GM23338 (cell line): ENCODE measurements around the gene LRTM2. TPM values are rescaled to one million over a fixed set of nuclear protein-coding genes. Genes with fewer than 3 reads are reported as not detected.

Experiments
- ATAC-seq: fragments of 200-7000 bp; cut with Tn5 transposase; 3 replicates; pipeline ENCODE4 v1.9.1; 2020
- DNase-seq: peaks from one replicate; pipeline ENCODE4 v3.0.0-alpha.2; 2015; ENCODE audit warnings: low spot score
- H2AFZ ChIP-seq: fragments of 200-600 bp; sonication (generic); 2 replicates; pipeline ENCODE4 v1.8.0; 2016; ENCODE audit warnings: antibody characterized with exemption, mild to moderate bottlenecking, moderate library complexity
- H3F3A ChIP-seq: fragments of 200-600 bp; sonication (generic); replicated peaks from 2 replicates; pipeline ENCODE4 v1.8.0; 2017; ENCODE audit warnings: antibody characterized with exemption, mixed run types, low read depth
- H3K27ac ChIP-seq: fragments of 200-600 bp; sonication (generic); 2 replicates; pipeline ENCODE4 v1.6.1; 2016; ENCODE audit warnings: low read depth
- H3K27me3 ChIP-seq: fragments of 200-600 bp; sonication (generic); 2 replicates; pipeline ENCODE4 v1.8.0; 2016; ENCODE audit warnings: mild to moderate bottlenecking, mixed run types, moderate library complexity; ENCODE audit not compliant: insufficient read depth
- H3K36me3 ChIP-seq: fragments of 200-600 bp; sonication (generic); 2 replicates; pipeline ENCODE4 v1.8.0; 2016; ENCODE audit warnings: mild to moderate bottlenecking; ENCODE audit not compliant: insufficient read depth
- H3K4me1 ChIP-seq: fragments of 200-600 bp; sonication (generic); 2 replicates; pipeline ENCODE4 v1.8.0; 2016; ENCODE audit warnings: mild to moderate bottlenecking, moderate library complexity; ENCODE audit not compliant: insufficient read depth
- H3K4me2 ChIP-seq: fragments of 200-600 bp; sonication (generic); 2 replicates; pipeline ENCODE4 v1.7.1; 2017; ENCODE audit warnings: mixed run types
- H3K4me3 ChIP-seq: fragments of 200-600 bp; sonication (generic); 2 replicates; pipeline ENCODE4 v1.6.1; 2016; ENCODE audit warnings: mixed run types
- H3K79me2 ChIP-seq: fragments of 200-600 bp; sonication (generic); replicated peaks from 2 replicates; pipeline ENCODE4 v1.8.0; 2017; ENCODE audit warnings: mild to moderate bottlenecking; ENCODE audit not compliant: insufficient read depth
- H3K9me2 ChIP-seq: fragments of 200-600 bp; sonication (generic); 2 replicates; pipeline ENCODE4 v1.8.0; 2017; ENCODE audit not compliant: insufficient read depth
- H4K20me1 ChIP-seq: fragments of 200-600 bp; sonication (generic); replicated peaks from 2 replicates; pipeline ENCODE4 v1.8.0; 2017; ENCODE audit warnings: mild to moderate bottlenecking; ENCODE audit not compliant: insufficient read depth
- H3K27ac Mint-ChIP-seq: 2 replicates; pipeline ENCODE4 v1.8.0; 2020; ENCODE audit warnings: inconsistent platforms, mild to moderate bottlenecking, moderate library complexity, mixed read lengths
- H3K27me3 Mint-ChIP-seq: 3 replicates; pipeline ENCODE4 v1.8.0; 2022; ENCODE audit warnings: low read depth, mild to moderate bottlenecking, moderate library complexity, mixed read lengths, inconsistent platforms; ENCODE audit not compliant: insufficient read depth, poor library complexity
- H3K36me3 Mint-ChIP-seq: 3 replicates; pipeline ENCODE4 v1.8.0; 2021; ENCODE audit warnings: low read depth, mild to moderate bottlenecking, inconsistent platforms, moderate library complexity, mixed read lengths
- H3K4me1 Mint-ChIP-seq: 3 replicates; pipeline ENCODE4 v1.8.0; 2020; ENCODE audit warnings: mild to moderate bottlenecking, inconsistent platforms, mixed read lengths
- H3K4me3 Mint-ChIP-seq: 3 replicates; pipeline ENCODE4 v1.8.0; 2021; ENCODE audit warnings: moderate library complexity, mild to moderate bottlenecking, inconsistent platforms, mixed read lengths
- H3K9me3 Mint-ChIP-seq: 3 replicates; pipeline ENCODE4 v1.8.0; 2020; ENCODE audit warnings: moderate library complexity, mild to moderate bottlenecking, inconsistent platforms, mixed read lengths
- CREB1 ChIP-seq: fragments of 250-450 bp; sonication (Bioruptor Pico); IDR thresholded peaks from 2 replicates; pipeline ENCODE4 v1.5.0; 2020; ENCODE audit warnings: low read depth, mild to moderate bottlenecking, moderate library complexity
- NANOG ChIP-seq: IDR thresholded peaks from 2 replicates; pipeline ENCODE4 v1.6.1; 2016; ENCODE audit warnings: antibody characterized with exemption, borderline replicate concordance
- STAT1 ChIP-seq: IDR thresholded peaks from one replicate; pipeline ENCODE4 v1.6.1; 2016; ENCODE audit warnings: antibody characterized with exemption; ENCODE audit not compliant: unreplicated experiment
- ZNF114 ChIP-seq: fragments of 250-450 bp; sonication (Bioruptor Pico); IDR thresholded peaks from 2 replicates; pipeline ENCODE4 v1.5.0; 2020; ENCODE audit warnings: mild to moderate bottlenecking, moderate library complexity
- polyA plus RNA-seq: library from polyadenylated mRNA; unstranded; fragments of >200 nt; fragmentation: Nextera tagmentation; extraction: Ambion mirVana; gene quantifications from 2 replicates; pipeline ENCODE4 v1.2.1, GENCODE V29; 2016
- total RNA-seq: library from RNA; depleted of rRNA; stranded (reverse); fragments of >200 nt; shearing (Covaris generic); gene quantifications from 2 replicates; pipeline ENCODE4 v1.2.3, GENCODE V29; 2014
- TF ChIP-seq, protein P1 (sequence below): IDR thresholded peaks from 2 replicates; pipeline ENCODE4 v1.6.1; 2016; ENCODE audit warnings: antibody characterized with exemption
- TF ChIP-seq, protein P2 (sequence below): fragments of 250-450 bp; sonication (Bioruptor Pico); IDR thresholded peaks from 2 replicates; pipeline ENCODE4 v1.5.0; 2020; ENCODE audit warnings: mild to moderate bottlenecking, moderate library complexity
- TF ChIP-seq, protein P3 (sequence below), 2 experiments: fragments of 200-600 bp in 1 of 2; sonication (generic) in 1 of 2; conservative IDR thresholded peaks; 2 replicates each; pipeline versions ENCODE4 v1.5.1 to v1.6.1; 2016 to 2017; ENCODE audit warnings: antibody characterized with exemption in 2 of 2, low read depth in 2 of 2, mild to moderate bottlenecking in 2 of 2, moderate library complexity in 1 of 2

Gene LRTM2
- total and polyA plus RNA-seq, 2 experiments from 2014 or later = 0.08 TPM; not detected in 1

DNA sequence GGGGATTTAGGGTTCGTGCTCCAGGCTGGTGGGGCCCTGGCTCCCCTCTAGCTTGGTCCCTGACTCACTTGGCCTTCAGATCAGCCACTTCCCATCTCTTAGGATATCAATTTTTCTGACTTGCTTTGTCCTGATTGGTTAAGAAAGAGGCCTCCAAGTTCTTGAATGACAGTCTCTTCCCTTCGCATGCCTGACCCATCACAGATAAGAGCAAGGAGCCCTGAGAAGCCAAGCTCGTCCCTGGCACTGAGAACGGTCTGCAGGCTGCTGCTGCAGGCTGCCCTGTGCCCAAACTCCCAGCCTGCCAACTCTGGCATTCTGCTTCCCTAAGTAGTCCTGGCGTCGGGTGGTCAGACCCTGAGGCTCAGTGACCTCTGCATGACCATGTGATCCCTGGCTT is 794 bp upstream of the LRTM2 start:
- Mint-ChIP-seq H3K27ac (no peak overlapping the region), H3K9me3 (no peaks in the 10 kb centered on the region; the same call in 1 of the 3 replicates), H3K4me3 (peak overlapping the region; percentile 72), H3K27me3 (peaks cover 38% of the 10 kb centered on the region), H3K36me3 (no peaks in the 10 kb centered on the region), H3K4me1 (peaks cover 18% of the 10 kb centered on the region)
- peaks cover 20% of the 10 kb centered on the region for H3K27me3 ChIP-seq
- no peaks in the 10 kb centered on the region for H3K36me3 ChIP-seq
- peak overlapping the region; percentile 79; the same call in 1 of the 2 replicates for H3K4me2 ChIP-seq
- H3K27ac ChIP-seq = no peak overlapping the region
- TF ChIP-seq, protein P1, sequence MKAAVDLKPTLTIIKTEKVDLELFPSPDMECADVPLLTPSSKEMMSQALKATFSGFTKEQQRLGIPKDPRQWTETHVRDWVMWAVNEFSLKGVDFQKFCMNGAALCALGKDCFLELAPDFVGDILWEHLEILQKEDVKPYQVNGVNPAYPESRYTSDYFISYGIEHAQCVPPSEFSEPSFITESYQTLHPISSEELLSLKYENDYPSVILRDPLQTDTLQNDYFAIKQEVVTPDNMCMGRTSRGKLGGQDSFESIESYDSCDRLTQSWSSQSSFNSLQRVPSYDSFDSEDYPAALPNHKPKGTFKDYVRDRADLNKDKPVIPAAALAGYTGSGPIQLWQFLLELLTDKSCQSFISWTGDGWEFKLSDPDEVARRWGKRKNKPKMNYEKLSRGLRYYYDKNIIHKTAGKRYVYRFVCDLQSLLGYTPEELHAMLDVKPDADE = no peak
- TF ChIP-seq CREB1 (CRISPR knock-in tag) (no peak), STAT1 (no peak), NANOG (no peak), ZNF114 (CRISPR knock-in tag) (no peak)
- TF ChIP-seq, protein P2, sequence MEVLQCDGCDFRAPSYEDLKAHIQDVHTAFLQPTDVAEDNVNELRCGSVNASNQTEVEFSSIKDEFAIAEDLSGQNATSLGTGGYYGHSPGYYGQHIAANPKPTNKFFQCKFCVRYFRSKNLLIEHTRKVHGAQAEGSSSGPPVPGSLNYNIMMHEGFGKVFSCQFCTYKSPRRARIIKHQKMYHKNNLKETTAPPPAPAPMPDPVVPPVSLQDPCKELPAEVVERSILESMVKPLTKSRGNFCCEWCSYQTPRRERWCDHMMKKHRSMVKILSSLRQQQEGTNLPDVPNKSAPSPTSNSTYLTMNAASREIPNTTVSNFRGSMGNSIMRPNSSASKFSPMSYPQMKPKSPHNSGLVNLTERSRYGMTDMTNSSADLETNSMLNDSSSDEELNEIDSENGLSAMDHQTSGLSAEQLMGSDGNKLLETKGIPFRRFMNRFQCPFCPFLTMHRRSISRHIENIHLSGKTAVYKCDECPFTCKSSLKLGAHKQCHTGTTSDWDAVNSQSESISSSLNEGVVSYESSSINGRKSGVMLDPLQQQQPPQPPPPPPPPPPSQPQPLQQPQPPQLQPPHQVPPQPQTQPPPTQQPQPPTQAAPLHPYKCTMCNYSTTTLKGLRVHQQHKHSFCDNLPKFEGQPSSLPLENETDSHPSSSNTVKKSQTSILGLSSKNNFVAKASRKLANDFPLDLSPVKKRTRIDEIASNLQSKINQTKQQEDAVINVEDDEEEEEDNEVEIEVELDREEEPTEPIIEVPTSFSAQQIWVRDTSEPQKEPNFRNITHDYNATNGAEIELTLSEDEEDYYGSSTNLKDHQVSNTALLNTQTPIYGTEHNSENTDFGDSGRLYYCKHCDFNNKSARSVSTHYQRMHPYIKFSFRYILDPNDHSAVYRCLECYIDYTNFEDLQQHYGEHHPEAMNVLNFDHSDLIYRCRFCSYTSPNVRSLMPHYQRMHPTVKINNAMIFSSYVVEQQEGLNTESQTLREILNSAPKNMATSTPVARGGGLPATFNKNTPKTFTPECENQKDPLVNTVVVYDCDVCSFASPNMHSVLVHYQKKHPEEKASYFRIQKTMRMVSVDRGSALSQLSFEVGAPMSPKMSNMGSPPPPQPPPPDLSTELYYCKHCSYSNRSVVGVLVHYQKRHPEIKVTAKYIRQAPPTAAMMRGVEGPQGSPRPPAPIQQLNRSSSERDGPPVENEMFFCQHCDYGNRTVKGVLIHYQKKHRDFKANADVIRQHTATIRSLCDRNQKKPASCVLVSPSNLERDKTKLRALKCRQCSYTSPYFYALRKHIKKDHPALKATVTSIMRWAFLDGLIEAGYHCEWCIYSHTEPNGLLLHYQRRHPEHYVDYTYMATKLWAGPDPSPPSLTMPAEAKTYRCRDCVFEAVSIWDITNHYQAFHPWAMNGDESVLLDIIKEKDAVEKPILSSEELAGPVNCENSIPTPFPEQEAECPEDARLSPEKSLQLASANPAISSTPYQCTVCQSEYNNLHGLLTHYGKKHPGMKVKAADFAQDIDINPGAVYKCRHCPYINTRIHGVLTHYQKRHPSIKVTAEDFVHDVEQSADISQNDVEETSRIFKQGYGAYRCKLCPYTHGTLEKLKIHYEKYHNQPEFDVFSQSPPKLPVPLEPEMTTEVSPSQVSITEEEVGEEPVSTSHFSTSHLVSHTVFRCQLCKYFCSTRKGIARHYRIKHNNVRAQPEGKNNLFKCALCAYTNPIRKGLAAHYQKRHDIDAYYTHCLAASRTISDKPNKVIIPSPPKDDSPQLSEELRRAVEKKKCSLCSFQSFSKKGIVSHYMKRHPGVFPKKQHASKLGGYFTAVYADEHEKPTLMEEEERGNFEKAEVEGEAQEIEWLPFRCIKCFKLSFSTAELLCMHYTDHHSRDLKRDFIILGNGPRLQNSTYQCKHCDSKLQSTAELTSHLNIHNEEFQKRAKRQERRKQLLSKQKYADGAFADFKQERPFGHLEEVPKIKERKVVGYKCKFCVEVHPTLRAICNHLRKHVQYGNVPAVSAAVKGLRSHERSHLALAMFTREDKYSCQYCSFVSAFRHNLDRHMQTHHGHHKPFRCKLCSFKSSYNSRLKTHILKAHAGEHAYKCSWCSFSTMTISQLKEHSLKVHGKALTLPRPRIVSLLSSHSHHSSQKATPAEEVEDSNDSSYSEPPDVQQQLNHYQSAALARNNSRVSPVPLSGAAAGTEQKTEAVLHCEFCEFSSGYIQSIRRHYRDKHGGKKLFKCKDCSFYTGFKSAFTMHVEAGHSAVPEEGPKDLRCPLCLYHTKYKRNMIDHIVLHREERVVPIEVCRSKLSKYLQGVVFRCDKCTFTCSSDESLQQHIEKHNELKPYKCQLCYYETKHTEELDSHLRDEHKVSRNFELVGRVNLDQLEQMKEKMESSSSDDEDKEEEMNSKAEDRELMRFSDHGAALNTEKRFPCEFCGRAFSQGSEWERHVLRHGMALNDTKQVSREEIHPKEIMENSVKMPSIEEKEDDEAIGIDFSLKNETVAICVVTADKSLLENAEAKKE = no peak
- TF ChIP-seq, protein P3, sequence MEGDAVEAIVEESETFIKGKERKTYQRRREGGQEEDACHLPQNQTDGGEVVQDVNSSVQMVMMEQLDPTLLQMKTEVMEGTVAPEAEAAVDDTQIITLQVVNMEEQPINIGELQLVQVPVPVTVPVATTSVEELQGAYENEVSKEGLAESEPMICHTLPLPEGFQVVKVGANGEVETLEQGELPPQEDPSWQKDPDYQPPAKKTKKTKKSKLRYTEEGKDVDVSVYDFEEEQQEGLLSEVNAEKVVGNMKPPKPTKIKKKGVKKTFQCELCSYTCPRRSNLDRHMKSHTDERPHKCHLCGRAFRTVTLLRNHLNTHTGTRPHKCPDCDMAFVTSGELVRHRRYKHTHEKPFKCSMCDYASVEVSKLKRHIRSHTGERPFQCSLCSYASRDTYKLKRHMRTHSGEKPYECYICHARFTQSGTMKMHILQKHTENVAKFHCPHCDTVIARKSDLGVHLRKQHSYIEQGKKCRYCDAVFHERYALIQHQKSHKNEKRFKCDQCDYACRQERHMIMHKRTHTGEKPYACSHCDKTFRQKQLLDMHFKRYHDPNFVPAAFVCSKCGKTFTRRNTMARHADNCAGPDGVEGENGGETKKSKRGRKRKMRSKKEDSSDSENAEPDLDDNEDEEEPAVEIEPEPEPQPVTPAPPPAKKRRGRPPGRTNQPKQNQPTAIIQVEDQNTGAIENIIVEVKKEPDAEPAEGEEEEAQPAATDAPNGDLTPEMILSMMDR (conservative IDR thresholded peaks at IDR 0.05; ENCODE audit: low read depth in 2 of 2) = no peak
- no peaks in the 10 kb centered on the region for H4K20me1 ChIP-seq
- no peaks in the 10 kb centered on the region for H3K79me2 ChIP-seq
- peak overlapping the region; percentile 51 for H3K4me3 ChIP-seq
- peak overlapping the region; percentile 91; the same call in 1 of the 2 replicates for H2AFZ ChIP-seq
- no peaks in the 10 kb centered on the region for H3F3A ChIP-seq
- H3K9me2 ChIP-seq = no peaks in the 10 kb centered on the region
- no peaks in the 10 kb centered on the region for H3K4me1 ChIP-seq
- ATAC-seq (no peak; the same call in 2 of the 3 replicates), DNase-seq (no peak)
